ENCODE measurements around the gene PRPH.
"Not testable (repeated sequence)": the region's sequence is repeated elsewhere in the genome, so short reads cannot be mapped to it uniquely, and the experiment has no call there.

The PRPH gene

GRCh38 chr12:49301760-49302159, 6.8 kb downstream of the PRPH start:
- DNase-seq = no peak

GRCh38 chr12:49304161-49304560, 9.2 kb downstream of the PRPH start:
- DNase-seq = no peak

GRCh38 chr12:49305762-49306510, 11.0 kb downstream of the PRPH start:
- DNase-seq = no peak

- no peak for DNase-seq
These were observed 14.4 kb downstream of the PRPH start for GRCh38 chr12:49309386-49309785.

- not testable (repeated sequence) for DNase-seq
These were observed 15.6 kb downstream of the PRPH start for GRCh38 chr12:49310451-49311000.

GRCh38 chr12:49314811-49315210, 19.9 kb downstream of the PRPH start:
- no peak for DNase-seq

GRCh38 chr12:49317118-49317517, 22.2 kb downstream of the PRPH start:
- DNase-seq = not testable (repeated sequence)

- not testable (repeated sequence) for DNase-seq
These were observed 25.6 kb downstream of the PRPH start for GRCh38 chr12:49320411-49321103.

GRCh38 chr12:49322367-49322707, 27.4 kb downstream of the PRPH start:
- DNase-seq = no peak

- DNase-seq = peak; percentile 96
These were observed 28.0 kb downstream of the PRPH start, which contains the start of gene TROAP for GRCh38 chr12:49322708-49323523. Gene TROAP, plus strand, starts transcription at chr12:49323255. Its CDS starts 354 bp downstream, at chr12:49323609.

GRCh38 chr12:49323524-49324097, 28.7 kb downstream of the PRPH start:
- DNase-seq = no peak

GRCh38 chr12:49325606-49326005, 30.7 kb downstream of the PRPH start:
- no peak for DNase-seq

- no peak for DNase-seq
These were observed 32.4 kb downstream of the PRPH start for GRCh38 chr12:49327368-49327767.

GRCh38 chr12:49327887-49328286, 32.9 kb downstream of the PRPH start:
- DNase-seq = no peak

- no peak for DNase-seq
These were observed 33.9 kb downstream of the PRPH start for GRCh38 chr12:49328816-49329215.

GRCh38 chr12:49330032-49330619, 35.2 kb downstream of the PRPH start:
- no peak for DNase-seq

- no peak for DNase-seq
These were observed 35.9 kb downstream of the PRPH start for GRCh38 chr12:49330631-49331379.

GRCh38 chr12:49331380-49332222, 36.7 kb downstream of the PRPH start:
- no peak for DNase-seq

GRCh38 chr12:49332441-49332861, 37.5 kb downstream of the PRPH start:
- DNase-seq = no peak

GRCh38 chr12:49332891-49333371, 38.0 kb downstream of the PRPH start:
- DNase-seq = no peak

GRCh38 chr12:49333778-49334177, 38.8 kb downstream of the PRPH start:
- DNase-seq = not testable (repeated sequence)
